ENCODE data around the gene CXCR3.
"Not testable (repeated sequence)": the region's sequence is repeated elsewhere in the genome, so short reads cannot be mapped to it uniquely, and the experiment has no call there.

The CXCR3 gene

GRCh38 chrX:71609095-71609750 lies 9.1 kb downstream of the CXCR3 start:
- DNase-seq (ENCODE audit: low read depth) = no peak

DNA sequence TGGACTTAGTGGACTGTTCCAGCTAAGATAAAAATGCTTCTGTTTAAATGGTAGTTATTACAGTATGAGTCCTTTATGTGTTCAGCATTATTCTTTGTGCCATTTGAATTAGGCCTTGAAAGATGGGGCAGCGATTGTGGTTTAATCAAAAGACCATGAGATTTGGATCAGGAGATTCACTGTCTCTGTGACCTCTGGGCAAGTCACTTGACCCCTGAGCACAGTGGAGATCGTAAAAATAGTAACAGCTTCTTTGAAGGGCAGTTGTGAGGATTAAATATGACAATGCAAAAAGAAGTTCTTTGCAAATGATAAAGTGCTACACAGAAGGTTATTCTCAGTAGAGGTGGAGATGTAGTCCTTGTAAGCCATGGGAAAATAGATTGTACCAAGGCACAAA lies 10.8 kb downstream of the CXCR3 start:
- no peak for DNase-seq (ENCODE audit: low read depth)

DNA sequence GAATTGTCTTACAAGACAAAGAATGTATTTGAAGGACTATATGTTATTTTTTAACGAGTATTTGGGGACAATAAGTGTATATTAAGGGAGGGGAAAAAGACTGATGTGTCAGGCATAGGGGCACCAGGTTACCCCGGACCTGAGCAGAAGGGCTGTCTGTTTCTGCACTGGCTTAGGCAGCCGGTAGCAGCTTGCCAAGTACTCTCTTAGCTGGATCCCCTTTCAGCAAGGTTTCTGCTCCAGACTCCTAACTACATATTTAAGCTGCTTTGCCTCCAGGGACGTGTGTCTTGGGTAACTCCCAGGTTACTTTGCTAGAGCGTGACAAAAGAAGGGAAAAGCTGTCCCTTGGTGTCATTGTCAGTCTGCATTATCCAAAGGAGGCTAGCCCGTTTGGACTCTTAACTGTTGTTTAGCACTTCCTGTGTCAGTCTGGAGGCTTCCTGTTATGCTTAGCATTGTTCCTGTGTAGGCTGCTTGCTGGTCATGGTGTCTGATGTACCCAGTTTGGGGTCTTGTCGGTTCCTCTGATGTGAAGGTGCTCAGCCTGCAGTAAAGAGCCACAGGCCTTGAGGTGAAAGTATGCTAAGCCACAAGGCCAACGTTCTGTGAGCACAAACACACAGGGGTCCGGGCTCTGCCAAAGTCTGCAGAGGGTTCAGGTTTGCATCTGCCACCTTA lies 11.6 kb downstream of the CXCR3 start:
- no peak for DNase-seq (ENCODE audit: low read depth)

DNA sequence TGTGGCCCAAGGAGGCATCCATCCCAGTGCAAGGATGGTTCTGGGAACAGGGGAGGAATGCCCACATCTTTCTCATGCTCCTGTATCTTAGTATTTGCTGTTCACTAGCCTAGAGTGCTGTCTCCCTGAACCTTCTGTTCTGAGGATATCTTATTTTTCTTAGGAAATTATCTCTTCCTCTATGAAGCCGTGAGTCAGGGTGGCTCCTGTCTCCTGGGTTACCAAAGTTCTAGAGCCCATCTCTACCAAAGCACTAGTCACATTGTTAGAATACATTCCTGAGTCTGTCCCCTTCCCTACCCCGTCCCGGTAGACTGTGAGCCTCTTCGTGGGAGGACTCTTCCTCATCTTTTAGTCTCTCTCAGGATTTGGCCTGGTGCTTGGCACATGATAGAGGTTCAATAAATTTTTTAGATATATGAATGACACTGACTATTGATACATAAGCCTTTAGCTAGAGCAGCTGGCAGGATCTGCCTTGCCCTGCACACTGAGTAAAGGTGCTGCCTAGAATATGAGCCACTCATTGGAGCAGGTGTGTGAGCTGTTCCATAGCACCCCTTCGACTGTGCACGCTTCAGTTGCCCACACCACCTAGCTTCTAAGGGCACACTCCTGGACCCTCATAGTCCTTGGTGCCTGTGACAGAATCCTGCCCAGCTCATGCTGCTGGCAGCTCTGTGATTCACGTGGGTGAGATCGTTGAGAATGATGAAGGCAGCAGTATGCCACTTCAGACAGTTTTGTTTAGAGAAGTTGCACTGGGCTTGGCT lies 13.3 kb downstream of the CXCR3 start:
- no peak for DNase-seq (ENCODE audit: low read depth)

- DNase-seq (ENCODE audit: low read depth) = no peak
Observed at GRCh38 chrX:71604141-71604540, 14.2 kb downstream of the CXCR3 start.

- DNase-seq (ENCODE audit: low read depth) = no peak
Observed at GRCh38 chrX:71603618-71604017, 14.7 kb downstream of the CXCR3 start.

DNA sequence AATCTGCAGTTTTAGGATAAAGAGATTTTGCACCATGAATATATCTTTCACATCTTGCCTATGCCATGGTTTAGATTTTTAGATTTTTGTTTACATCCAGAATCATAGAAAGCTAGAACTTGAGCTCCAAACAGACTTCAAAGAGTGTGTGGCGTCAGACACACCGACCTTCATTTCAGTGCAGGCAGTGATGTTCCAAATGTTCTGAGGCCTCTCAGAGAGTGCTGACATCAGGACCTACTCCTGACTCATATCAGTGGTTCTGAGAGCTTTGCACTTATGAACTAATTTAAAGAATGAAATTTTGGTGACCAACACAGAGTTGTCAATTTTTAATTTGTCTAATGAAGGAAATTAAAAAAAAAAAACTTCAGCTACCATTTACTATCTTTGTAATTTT lies 18.3 kb downstream of the CXCR3 start:
- no peak for DNase-seq (ENCODE audit: low read depth)

DNA sequence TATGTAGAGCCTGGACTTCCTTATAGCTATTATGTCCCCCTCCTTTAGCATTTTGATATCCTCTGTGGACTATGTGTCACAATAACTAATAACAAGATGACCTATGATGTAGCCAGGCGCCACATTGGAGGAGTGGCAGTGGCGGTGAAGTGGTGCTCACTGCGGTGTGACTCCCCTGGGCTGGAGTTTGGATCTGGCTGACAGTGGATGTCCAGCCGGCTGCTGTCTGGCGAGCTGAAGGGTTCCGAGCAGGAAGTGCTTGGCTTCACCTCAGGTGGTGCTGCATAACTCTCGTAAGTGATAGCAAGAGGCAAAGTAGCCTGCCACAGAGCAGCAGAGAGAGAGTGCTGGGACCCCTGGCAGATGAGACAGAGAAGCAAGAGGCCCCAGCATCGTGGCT lies 25.1 kb downstream of the CXCR3 start:
- not testable (repeated sequence) for DNase-seq (ENCODE audit: low read depth)

DNA sequence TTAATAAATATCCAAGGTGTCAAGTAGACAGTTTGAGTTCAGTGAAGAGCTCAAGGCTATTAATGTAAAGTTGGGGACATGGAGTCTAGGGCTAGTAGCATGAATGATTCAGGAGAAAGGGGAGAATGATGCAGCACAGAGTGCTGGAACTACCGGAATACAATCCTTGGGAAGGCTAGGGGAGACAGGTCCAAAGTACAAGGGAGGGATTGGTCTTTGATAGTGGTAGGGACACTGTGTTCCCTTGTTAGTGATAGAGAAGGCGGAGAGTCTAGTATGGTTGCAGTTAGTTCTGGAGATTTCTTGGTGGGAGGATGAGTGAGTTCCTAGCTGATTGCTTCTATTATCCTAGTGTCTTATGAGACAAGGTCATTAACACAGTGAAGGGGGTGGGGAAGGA lies 31.4 kb downstream of the CXCR3 start:
- DNase-seq (ENCODE audit: low read depth) = no peak

DNA sequence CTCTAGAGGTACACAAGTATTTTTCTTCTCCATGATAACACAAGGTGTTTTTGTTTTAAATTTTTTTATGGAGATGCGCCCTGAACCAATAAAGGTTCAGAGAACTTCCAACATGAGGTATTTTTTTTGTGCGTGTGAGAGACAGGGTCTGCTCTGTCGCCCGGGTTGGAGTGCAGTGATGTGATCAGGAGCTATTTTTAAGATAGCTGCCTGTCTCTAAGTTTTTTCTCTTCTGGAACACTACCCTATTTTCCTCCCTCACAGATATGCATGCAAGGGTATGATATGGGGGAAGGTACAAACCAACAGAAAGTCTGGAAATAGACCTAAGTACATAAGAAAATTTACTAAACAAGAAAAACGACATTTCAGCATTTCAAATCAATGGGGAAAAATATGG lies 37.1 kb downstream of the CXCR3 start:
- no peak for DNase-seq (ENCODE audit: low read depth)

DNA sequence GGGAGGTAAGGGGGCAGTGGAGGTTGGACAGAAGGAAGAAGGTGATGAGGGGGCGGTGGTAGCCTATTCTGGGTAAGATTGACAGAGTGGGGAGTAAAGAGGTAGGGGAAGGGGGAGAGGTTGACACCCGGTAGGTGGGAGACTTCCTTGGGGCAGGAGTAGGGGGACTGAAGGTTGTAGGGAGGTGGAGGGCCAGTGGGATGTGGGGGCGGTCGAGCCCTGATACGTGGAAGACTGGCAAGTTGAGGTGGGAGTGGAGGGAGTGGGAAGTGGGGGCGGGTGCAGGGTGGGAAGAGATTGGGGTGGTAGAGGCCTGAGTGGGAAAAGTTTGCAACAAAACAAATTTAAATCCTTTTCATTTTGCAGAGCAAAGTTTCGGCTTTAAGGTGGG lies 38.3 kb downstream of the CXCR3 start:
- DNase-seq (ENCODE audit: low read depth) = no peak

GRCh38 chrX:71579136-71579989 lies 38.9 kb downstream of the CXCR3 start:
- no peak for DNase-seq (ENCODE audit: low read depth)

GRCh38 chrX:71578253-71579135 lies 39.8 kb downstream of the CXCR3 start, which contains the start of gene GCNA:
TSS of gene GCNA (plus strand) at chrX:71578437. CDS start at chrX:71580822, 2,385 bp downstream.
- no peak for DNase-seq (ENCODE audit: low read depth)

GRCh38 chrX:71577682-71578081 lies 40.6 kb downstream of the CXCR3 start:
- DNase-seq (ENCODE audit: low read depth) = no peak

DNA sequence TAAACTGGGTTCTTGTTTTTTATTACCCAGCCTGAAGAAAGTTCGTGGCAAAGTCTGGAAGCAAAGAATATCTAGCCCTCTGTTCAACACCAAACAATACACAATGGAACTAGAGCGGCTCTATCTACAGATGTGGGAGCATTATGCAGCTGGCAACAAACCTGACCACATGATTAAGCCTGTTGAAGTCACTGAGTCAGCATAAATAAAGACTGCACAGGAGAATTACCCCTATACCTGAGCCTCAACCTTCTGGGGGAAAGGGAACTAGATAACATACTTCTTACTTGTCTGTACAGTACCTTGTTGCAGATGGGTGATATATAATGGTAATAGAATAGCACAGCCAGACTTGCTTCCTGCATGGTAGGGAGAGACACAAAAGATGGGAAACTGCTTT lies 44.7 kb downstream of the CXCR3 start:
- no peak for DNase-seq (ENCODE audit: low read depth)

DNA sequence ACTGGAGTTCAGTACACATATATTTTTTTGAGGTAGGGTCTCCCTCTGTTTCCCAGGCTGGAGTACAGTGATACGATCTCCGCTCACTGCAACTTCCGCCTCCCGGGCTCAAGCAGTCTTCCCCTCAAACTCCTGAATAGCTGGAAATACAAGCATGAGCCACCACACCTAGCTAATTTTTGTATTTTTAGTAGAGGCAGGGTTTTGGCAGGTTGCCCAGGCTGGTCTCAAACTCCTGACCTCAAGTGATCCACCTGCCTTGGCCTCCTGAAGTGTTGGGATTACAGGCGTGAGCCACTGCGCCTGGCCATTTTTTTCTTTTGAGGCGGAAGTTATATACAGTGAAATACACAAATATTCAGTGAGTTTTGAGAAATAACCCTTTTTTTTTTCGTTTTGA lies 46.9 kb downstream of the CXCR3 start:
- DNase-seq (ENCODE audit: low read depth) = not testable (repeated sequence)
